GM19099 (cell line): ENCODE results near the gene SBNO2.

ENCODE experiments used
- POLR2A ChIP-seq: IDR thresholded peaks from 3 replicates; pipeline ENCODE4 v1.6.1; 2011; ENCODE audit warnings: low read depth; ENCODE audit not compliant: insufficient read length; ENCODE audit errors: extremely low read depth

Gene SBNO2

DNA sequence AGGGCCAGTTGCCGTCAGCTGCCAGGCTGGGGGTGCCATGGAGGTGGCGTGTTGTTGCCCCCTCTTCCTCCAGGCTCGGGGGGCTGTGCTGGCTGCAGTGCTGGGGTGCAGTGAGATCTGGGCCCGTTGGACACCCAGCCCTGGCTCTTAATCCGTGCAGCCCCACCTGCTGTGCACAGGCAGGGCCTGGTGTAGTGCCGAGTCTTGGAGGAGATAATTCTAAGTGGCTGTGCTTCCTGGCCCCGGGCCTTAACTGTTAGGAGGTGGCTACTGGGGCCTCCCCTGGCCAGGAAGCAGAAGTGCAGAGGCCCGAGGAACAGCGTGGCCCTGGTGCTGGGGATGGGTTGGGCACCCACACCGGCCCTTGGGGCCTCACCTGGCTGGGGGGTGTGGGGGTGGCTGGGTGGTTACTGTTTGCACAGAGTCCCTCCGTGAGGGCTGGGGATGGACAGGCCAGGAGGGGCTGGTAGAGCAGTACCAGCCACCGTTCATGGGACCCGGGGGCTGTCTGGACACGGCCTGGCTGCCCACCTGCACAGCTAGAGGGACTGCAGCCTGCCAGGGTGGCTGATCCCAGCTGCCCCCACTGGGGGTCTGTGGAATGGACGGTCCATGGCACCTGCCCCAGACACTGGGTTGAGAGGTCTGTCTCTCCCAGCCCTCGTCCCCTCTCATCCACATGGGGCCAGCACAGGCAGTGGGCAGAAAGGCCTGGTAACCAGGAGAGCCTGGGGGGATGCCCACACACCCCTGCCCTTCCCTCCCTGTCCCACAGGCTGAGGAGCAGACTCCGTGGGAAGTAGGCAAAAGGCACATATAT lies 67.0 kb downstream of the SBNO2 start:
- no peak for TF ChIP-seq POLR2A

GRCh38 chr19:1105873-1106840 lies 67.9 kb downstream of the SBNO2 start:
- TF ChIP-seq POLR2A = no peak

- TF ChIP-seq POLR2A = no peak
Measured at GRCh38 chr19:1105008-1105872, 68.8 kb downstream of the SBNO2 start.

DNA sequence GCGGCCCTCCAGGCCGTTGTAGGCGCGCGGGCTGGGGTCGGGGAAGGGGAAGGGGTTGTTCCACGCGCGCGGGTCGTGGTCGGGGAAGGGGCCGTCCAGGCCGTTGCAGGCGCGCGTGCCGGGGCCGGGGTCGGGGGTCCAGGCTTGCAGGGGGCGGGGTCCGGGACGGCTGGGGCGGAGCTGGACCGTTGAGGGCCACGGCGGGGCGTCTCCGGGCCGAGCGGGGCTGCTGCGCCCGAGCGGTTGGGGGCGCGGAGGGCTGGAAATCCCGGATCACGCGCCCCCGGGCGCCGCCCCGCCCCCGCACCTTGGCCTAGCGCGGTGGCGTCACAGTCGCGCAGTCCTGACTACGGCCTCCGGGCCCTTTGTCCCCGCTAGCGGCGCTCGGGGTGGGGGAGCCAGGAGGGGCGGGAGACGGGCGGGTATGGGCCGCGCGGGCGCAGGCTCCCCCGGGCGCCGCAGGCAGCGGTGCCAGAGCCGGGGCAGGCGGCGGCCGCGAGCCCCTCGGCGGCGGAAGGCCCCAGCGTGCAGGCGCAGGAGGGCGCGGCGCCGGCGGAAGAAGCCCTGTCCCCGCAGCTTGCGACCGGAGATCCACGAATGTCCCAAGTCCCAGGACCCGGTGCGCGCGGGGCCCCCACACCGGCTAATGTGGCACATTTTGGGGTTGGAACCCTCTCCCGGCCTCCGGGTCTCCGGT lies 69.6 kb downstream of the SBNO2 start:
- no peak for TF ChIP-seq POLR2A

DNA sequence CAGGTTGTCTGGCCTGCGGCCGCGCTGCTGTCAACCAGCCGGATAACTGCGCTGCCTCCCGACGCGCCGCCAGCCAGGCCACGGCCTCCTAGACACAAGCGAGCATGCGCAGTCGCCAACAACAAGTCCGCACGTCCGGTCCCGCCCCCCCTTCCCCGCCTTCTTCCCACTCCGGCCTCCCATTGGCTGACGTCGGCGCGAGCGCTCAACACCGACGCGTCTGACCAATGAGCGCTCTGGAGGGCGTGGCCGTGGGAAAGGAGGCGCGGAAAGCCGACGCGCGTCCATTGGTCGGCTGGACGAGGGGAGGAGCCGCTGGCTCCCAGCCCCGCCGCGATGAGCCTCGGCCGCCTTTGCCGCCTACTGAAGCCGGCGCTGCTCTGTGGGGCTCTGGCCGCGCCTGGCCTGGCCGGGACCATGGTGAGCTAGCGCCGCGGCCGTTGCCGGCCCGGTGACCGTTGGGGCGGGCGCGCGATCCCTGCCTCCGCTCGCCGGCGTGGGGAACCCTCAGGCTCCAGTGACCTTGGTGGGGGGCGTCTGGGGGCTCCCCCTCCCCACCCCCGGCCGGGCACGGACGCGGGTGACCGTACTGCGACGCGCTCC lies 70.3 kb downstream of the SBNO2 start, which contains the start of gene GPX4:
Gene GPX4, plus strand, starts transcription at position 287 of the 603 bp plus-strand sequence. Its CDS starts 50 bp downstream, at position 337.
- TF ChIP-seq POLR2A = peak; percentile 99

GRCh38 chr19:1103132-1103707 lies 70.8 kb downstream of the SBNO2 start:
- TF ChIP-seq POLR2A = no peak

- no peak for TF ChIP-seq POLR2A
Measured at GRCh38 chr19:1102407-1103131, 71.5 kb downstream of the SBNO2 start.

DNA sequence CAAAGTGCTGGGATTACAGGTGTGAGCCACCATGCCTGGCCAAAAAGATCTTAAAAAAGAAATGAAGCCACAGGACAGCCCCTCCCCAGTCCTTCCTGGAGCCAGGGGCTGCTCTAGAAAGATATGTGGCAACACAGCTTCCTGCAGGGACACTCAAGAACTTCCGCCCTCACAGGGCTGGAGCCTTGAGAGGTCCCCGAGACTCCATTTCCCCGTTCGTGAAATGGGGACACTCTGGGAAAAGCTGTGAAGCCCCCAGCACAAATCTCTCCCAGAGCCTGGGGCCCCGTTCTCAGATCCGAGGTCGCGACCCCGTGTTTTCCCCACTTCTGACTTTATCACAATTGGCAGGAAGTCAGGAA lies 72.8 kb downstream of the SBNO2 start:
- TF ChIP-seq POLR2A = no peak

GRCh38 chr19:1098177-1099051 lies 75.7 kb downstream of the SBNO2 start:
- no peak for TF ChIP-seq POLR2A

DNA sequence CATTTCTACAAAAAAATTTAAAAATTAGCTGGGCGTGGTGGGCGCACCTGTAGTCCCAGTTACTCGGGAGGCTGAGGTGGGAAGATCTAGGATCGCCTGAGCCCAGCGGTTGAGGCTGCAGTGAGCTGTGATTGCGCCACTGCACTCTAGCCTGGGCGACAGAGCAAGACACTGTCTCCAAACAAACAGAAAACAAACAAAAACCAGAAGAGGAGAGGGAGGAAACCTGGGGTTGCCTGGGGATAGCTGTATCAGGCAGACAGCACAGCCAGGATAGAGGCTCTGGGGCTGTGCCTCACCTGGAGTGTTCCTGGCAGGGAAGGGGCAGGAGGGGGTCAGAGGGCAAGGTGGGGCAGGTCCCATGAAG lies 76.3 kb downstream of the SBNO2 start:
- no peak for TF ChIP-seq POLR2A

GRCh38 chr19:1094978-1095701 lies 78.9 kb downstream of the SBNO2 start, which contains the start of gene POLR2E:
POLR2E (minus strand) TSS chr19:1095375; CDS start chr19:1095315, 60 bp downstream.
- peak; percentile 86 for TF ChIP-seq POLR2A

DNA sequence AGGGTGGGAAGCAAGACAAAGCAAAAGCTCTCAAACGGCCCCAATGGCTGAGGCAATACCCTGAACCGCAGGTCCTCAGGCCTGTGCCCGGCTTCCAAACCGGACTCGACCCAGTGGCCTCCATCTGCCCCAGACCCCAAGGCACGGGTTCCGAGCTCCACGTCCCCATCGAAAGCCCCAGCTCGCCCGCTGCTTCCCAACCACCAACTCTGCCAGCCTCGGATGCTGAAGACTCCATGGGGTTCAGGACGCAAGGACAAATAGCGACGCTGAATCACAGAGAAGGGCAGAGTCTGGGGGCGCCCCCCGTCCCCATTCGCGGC lies 79.5 kb downstream of the SBNO2 start:
- TF ChIP-seq POLR2A = no peak
